ENCODE measurements around the gene GRM7.

Gene GRM7

GRCh38 chr3:6935970-6936369, 75.1 kb downstream of the GRM7 start:
- H3K4me3 ChIP-seq (ENCODE audit: control insufficient read depth, low read depth, low read length), result no peak overlapping the region
- no peak for TF ChIP-seq CTCF (IDR thresholded peaks at IDR 0.05; ENCODE audit: control insufficient read depth, insufficient read depth, low read depth, low read length, missing control alignments)
- DNase-seq (ENCODE audit: low read depth), result no peak

GRCh38 chr3:6962801-6963200, 101.9 kb downstream of the GRM7 start:
- H3K4me3 ChIP-seq (ENCODE audit: control insufficient read depth, low read depth, low read length), result no peak overlapping the region
- DNase-seq (ENCODE audit: low read depth), result no peak
- TF ChIP-seq CTCF (IDR thresholded peaks at IDR 0.05; ENCODE audit: control insufficient read depth, insufficient read depth, low read depth, low read length, missing control alignments), result no peak

GRCh38 chr3:6965881-6966280, 105.0 kb downstream of the GRM7 start:
- no peak overlapping the region for H3K4me3 ChIP-seq (ENCODE audit: control insufficient read depth, low read depth, low read length)
- no peak for DNase-seq (ENCODE audit: low read depth)
- TF ChIP-seq CTCF (IDR thresholded peaks at IDR 0.05; ENCODE audit: control insufficient read depth, insufficient read depth, low read depth, low read length, missing control alignments), result no peak

- TF ChIP-seq CTCF (IDR thresholded peaks at IDR 0.05; ENCODE audit: control insufficient read depth, insufficient read depth, low read depth, low read length, missing control alignments), result no peak
- H3K4me3 ChIP-seq (ENCODE audit: control insufficient read depth, low read depth, low read length), result no peak overlapping the region
- DNase-seq (ENCODE audit: low read depth), result no peak
Measured at GRCh38 chr3:6971933-6972332, 111.0 kb downstream of the GRM7 start.

- no peak for TF ChIP-seq CTCF (IDR thresholded peaks at IDR 0.05; ENCODE audit: control insufficient read depth, insufficient read depth, low read depth, low read length, missing control alignments)
- no peak for DNase-seq (ENCODE audit: low read depth)
- no peak overlapping the region for H3K4me3 ChIP-seq (ENCODE audit: control insufficient read depth, low read depth, low read length)
Measured at GRCh38 chr3:6985848-6986247, 124.9 kb downstream of the GRM7 start.

GRCh38 chr3:6989608-6990291, 128.8 kb downstream of the GRM7 start:
- TF ChIP-seq CTCF (IDR thresholded peaks at IDR 0.05; ENCODE audit: control insufficient read depth, insufficient read depth, low read depth, low read length, missing control alignments), result no peak

More at GRCh38 chr3:6989608-6990291, 128.8 kb downstream of the GRM7 start:
- no peak for DNase-seq (ENCODE audit: low read depth)
- H3K4me3 ChIP-seq (ENCODE audit: control insufficient read depth, low read depth, low read length), result no peak overlapping the region
